HepG2 (cell line): ENCODE measurements around the gene H6PD. TPM values are rescaled to one million over a fixed set of nuclear protein-coding genes. Genes with fewer than 3 reads are reported as not detected.
A peak's percentile ranks its signal among the peaks of the same experiment; 100 is the strongest.

Source experiments
- ARNT2 ChIP-seq: sonication (generic); formaldehyde crosslinking; IDR thresholded peaks from 2 replicates; pipeline ENCODE4 v1.8.0; 2022; ENCODE audit warnings: mild to moderate bottlenecking, low read depth, missing genetic modification reagents, moderate library complexity
- BHLHE40 ChIP-seq: IDR thresholded peaks from 2 replicates; pipeline ENCODE4 v1.6.1; 2011; ENCODE audit warnings: low read length, improper control_type of control experiment
- CBX5 ChIP-seq: sonication (generic); formaldehyde crosslinking; IDR thresholded peaks from 2 replicates; pipeline ENCODE4 v1.4.0; 2020; ENCODE audit warnings: missing genetic modification reagents, borderline replicate concordance
- HDAC2 ChIP-seq: sonication (generic); formaldehyde crosslinking; IDR thresholded peaks from 2 replicates; pipeline ENCODE4 v1.4.0; 2020; ENCODE audit warnings: missing genetic modification reagents
- ZNF337 ChIP-seq: sonication (generic); formaldehyde crosslinking; IDR thresholded peaks from 2 replicates; pipeline ENCODE4 v1.5.1; 2020; ENCODE audit warnings: missing genetic modification reagents, low read depth, mild to moderate bottlenecking, borderline replicate concordance
- ZNF615 ChIP-seq: sonication (generic); formaldehyde crosslinking; IDR thresholded peaks from 2 replicates; pipeline ENCODE4 v1.5.0; 2020; ENCODE audit warnings: mild to moderate bottlenecking, missing genetic modification reagents, borderline replicate concordance
- ZNF724P ChIP-seq: sonication (generic); formaldehyde crosslinking; IDR thresholded peaks from 2 replicates; pipeline ENCODE4 v1.8.0; 2022; ENCODE audit warnings: missing genetic modification reagents, borderline replicate concordance
- polyA plus RNA-seq, 8 experiments: library from polyadenylated mRNA; depleted of rRNA in 3 of 8; stranded (reverse) in 7 of 8; unstranded in 1 of 8; fragments of >200 nt; fragmentation: Illumina TruSeq in 4 of 8; extraction: Trizol in 4 of 8; gene quantifications; 2 replicates each; pipeline versions ENCODE4 v1.2.1 to v1.2.3, GENCODE V29; 2011 to 2016; ENCODE audit warnings: low read depth in 4 of 8, missing spikeins in 1 of 8, mixed read lengths in 1 of 8; ENCODE audit not compliant: insufficient read depth in 1 of 8
- total RNA-seq, 5 experiments: library from RNA; depleted of rRNA; stranded (reverse); fragments of >200 nt; fragmentation: Illumina TruSeq; extraction: Trizol; gene quantifications; 2 replicates each; pipeline ENCODE4 v1.2.3, GENCODE V29; 2016; ENCODE audit warnings: low read depth in 1 of 5
- TF ChIP-seq, protein P1 (sequence below): sonication (generic); formaldehyde crosslinking; IDR thresholded peaks from 2 replicates; pipeline ENCODE4 v1.4.0; 2020; ENCODE audit warnings: missing genetic modification reagents
- TF ChIP-seq, protein P2 (sequence below): IDR thresholded peaks from 2 replicates; pipeline ENCODE4 v1.6.1; 2016
- TF ChIP-seq, protein P3 (sequence below): sonication (generic); formaldehyde crosslinking; IDR thresholded peaks from 2 replicates; pipeline ENCODE4 v1.4.0; 2020; ENCODE audit warnings: missing genetic modification reagents, borderline replicate concordance
- TF ChIP-seq, protein P4 (sequence below): IDR thresholded peaks from 2 replicates; pipeline ENCODE4 v1.4.0; 2020; ENCODE audit warnings: mild to moderate bottlenecking, missing genetic modification reagents
- TF ChIP-seq, protein P5 (sequence below): IDR thresholded peaks from 2 replicates; pipeline ENCODE4 v1.6.1; 2012; ENCODE audit warnings: low read depth, low read length, improper control_type of control experiment

Gene H6PD
- total and polyA plus RNA-seq, 2 of the 13 experiments (the other 11 are each of a cell fraction or from before 2014, with no cell fraction given) = 9.3 to 14.1 TPM

DNA sequence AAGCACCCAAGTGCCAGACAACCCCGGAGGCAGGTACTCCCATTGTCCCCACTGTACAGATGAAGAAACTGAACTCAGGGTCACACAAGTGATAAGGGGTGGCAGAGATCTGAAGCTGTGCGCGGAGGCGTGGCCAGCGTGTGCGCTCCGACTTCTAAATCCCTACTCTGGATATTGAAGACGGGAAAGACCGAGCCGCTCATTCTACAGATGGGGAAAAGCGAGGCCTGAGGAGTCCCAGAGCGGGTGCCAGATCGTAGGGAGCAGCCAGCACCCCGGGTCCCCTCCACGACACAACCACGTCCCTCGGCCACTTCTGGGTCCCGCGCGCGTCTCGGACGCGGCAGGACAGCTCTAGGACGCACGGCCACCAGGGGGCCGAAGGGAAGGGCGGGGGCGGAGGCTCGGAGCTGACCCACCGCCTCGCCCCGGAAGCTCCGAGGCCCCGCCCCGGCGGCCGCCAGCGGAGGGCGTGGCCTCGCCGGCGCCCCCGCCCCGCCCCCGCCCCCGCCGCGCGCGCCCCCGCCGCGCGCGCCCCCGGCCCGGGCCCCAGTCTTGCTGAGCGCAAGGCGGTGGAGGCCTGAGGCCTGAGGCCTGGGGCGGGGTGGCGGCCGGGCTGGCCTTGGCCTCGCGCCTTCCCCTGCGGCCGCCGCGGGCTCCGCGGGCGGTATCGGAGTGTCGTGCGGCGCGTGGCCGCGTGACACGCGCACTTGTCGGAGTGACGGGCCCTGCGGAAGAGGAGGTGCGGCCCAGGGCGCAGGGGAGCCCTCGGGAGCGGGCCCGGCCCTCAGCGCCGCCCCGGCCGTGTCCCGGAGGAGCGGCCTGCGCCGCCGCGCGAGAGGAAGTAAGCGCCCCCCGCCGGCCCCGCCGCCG lies at the start of gene H6PD (continued):
- TF ChIP-seq, protein P1, sequence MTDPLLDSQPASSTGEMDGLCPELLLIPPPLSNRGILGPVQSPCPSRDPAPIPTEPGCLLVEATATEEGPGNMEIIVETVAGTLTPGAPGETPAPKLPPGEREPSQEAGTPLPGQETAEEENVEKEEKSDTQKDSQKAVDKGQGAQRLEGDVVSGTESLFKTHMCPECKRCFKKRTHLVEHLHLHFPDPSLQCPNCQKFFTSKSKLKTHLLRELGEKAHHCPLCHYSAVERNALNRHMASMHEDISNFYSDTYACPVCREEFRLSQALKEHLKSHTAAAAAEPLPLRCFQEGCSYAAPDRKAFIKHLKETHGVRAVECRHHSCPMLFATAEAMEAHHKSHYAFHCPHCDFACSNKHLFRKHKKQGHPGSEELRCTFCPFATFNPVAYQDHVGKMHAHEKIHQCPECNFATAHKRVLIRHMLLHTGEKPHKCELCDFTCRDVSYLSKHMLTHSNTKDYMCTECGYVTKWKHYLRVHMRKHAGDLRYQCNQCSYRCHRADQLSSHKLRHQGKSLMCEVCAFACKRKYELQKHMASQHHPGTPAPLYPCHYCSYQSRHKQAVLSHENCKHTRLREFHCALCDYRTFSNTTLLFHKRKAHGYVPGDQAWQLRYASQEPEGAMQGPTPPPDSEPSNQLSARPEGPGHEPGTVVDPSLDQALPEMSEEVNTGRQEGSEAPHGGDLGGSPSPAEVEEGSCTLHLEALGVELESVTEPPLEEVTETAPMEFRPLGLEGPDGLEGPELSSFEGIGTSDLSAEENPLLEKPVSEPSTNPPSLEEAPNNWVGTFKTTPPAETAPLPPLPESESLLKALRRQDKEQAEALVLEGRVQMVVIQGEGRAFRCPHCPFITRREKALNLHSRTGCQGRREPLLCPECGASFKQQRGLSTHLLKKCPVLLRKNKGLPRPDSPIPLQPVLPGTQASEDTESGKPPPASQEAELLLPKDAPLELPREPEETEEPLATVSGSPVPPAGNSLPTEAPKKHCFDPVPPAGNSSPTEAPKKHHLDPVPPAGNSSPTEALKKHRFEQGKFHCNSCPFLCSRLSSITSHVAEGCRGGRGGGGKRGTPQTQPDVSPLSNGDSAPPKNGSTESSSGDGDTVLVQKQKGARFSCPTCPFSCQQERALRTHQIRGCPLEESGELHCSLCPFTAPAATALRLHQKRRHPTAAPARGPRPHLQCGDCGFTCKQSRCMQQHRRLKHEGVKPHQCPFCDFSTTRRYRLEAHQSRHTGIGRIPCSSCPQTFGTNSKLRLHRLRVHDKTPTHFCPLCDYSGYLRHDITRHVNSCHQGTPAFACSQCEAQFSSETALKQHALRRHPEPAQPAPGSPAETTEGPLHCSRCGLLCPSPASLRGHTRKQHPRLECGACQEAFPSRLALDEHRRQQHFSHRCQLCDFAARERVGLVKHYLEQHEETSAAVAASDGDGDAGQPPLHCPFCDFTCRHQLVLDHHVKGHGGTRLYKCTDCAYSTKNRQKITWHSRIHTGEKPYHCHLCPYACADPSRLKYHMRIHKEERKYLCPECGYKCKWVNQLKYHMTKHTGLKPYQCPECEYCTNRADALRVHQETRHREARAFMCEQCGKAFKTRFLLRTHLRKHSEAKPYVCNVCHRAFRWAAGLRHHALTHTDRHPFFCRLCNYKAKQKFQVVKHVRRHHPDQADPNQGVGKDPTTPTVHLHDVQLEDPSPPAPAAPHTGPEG (CRISPR knock-in tag) = peak; percentile 24; the same call in 1 of the 2 replicates
- TF ChIP-seq ARNT2 (peak; percentile 92), CBX5 (CRISPR knock-in tag) (no peak; the same call in 1 of the 2 replicates), HDAC2 (CRISPR knock-in tag) (peak; percentile 79; the same call in 1 of the 2 replicates), ZNF615 (no peak), BHLHE40 (peak; percentile 12; the same call in 1 of the 2 replicates), ZNF337 (CRISPR knock-in tag) (peak; percentile 68; the same call in 1 of the 2 replicates), ZNF724P (peak; percentile 52; the same call in 1 of the 2 replicates)
- TF ChIP-seq, protein P2, sequence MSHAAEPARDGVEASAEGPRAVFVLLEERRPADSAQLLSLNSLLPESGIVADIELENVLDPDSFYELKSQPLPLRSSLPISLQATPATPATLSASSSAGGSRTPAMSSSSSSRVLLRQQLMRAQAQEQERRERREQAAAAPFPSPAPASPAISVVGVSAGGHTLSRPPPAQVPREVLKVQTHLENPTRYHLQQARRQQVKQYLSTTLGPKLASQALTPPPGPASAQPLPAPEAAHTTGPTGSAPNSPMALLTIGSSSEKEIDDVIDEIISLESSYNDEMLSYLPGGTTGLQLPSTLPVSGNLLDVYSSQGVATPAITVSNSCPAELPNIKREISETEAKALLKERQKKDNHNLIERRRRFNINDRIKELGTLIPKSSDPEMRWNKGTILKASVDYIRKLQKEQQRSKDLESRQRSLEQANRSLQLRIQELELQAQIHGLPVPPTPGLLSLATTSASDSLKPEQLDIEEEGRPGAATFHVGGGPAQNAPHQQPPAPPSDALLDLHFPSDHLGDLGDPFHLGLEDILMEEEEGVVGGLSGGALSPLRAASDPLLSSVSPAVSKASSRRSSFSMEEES (CRISPR knock-in tag) = 0 out of 2 replicates have a peak, but pooled peaks have one; percentile 15
- TF ChIP-seq, protein P3, sequence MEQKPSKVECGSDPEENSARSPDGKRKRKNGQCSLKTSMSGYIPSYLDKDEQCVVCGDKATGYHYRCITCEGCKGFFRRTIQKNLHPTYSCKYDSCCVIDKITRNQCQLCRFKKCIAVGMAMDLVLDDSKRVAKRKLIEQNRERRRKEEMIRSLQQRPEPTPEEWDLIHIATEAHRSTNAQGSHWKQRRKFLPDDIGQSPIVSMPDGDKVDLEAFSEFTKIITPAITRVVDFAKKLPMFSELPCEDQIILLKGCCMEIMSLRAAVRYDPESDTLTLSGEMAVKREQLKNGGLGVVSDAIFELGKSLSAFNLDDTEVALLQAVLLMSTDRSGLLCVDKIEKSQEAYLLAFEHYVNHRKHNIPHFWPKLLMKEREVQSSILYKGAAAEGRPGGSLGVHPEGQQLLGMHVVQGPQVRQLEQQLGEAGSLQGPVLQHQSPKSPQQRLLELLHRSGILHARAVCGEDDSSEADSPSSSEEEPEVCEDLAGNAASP (CRISPR knock-in tag) = peak; percentile 52; the same call in 1 of the 2 replicates
- TF ChIP-seq, protein P4, sequence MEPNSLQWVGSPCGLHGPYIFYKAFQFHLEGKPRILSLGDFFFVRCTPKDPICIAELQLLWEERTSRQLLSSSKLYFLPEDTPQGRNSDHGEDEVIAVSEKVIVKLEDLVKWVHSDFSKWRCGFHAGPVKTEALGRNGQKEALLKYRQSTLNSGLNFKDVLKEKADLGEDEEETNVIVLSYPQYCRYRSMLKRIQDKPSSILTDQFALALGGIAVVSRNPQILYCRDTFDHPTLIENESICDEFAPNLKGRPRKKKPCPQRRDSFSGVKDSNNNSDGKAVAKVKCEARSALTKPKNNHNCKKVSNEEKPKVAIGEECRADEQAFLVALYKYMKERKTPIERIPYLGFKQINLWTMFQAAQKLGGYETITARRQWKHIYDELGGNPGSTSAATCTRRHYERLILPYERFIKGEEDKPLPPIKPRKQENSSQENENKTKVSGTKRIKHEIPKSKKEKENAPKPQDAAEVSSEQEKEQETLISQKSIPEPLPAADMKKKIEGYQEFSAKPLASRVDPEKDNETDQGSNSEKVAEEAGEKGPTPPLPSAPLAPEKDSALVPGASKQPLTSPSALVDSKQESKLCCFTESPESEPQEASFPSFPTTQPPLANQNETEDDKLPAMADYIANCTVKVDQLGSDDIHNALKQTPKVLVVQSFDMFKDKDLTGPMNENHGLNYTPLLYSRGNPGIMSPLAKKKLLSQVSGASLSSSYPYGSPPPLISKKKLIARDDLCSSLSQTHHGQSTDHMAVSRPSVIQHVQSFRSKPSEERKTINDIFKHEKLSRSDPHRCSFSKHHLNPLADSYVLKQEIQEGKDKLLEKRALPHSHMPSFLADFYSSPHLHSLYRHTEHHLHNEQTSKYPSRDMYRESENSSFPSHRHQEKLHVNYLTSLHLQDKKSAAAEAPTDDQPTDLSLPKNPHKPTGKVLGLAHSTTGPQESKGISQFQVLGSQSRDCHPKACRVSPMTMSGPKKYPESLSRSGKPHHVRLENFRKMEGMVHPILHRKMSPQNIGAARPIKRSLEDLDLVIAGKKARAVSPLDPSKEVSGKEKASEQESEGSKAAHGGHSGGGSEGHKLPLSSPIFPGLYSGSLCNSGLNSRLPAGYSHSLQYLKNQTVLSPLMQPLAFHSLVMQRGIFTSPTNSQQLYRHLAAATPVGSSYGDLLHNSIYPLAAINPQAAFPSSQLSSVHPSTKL = peak; percentile 68; the same call in 1 of the 2 replicates
- TF ChIP-seq, protein P5, sequence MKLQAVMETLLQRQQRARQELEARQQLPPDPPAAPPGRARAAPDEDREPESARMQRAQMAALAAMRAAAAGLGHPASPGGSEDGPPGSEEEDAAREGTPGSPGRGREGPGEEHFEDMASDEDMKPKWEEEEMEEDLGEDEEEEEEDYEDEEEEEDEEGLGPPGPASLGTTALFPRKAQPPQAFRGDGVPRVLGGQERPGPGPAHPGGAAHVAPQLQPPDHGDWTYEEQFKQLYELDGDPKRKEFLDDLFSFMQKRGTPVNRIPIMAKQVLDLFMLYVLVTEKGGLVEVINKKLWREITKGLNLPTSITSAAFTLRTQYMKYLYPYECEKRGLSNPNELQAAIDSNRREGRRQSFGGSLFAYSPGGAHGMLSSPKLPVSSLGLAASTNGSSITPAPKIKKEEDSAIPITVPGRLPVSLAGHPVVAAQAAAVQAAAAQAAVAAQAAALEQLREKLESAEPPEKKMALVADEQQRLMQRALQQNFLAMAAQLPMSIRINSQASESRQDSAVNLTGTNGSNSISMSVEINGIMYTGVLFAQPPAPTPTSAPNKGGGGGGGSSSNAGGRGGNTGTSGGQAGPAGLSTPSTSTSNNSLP = peak; percentile 31; the same call in 1 of the 2 replicates
